GM19099 (cell line): ENCODE measurements around the gene CCNB1IP1.

Experiments
- POLR2A ChIP-seq: IDR thresholded peaks from 3 replicates; pipeline ENCODE4 v1.6.1; 2011; ENCODE audit warnings: low read depth; ENCODE audit not compliant: insufficient read length; ENCODE audit errors: extremely low read depth

CCNB1IP1 gene

DNA sequence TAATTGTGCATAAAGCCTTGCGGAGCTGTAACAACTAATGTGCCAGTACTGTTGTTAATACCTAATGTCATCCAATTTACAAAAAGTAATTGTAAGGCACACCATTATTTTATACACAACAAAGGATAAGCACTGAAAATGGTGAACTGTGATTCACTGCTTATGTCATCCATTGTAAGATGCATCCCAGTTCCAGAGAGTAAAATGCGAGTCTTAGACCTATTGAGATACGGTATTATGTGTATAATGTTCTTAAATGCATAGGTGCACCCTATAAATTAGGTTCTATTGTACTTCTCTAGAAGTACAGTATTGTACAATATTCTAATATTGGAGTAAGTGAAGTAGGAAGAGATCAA lies 10.8 kb upstream of the CCNB1IP1 start:
- TF ChIP-seq POLR2A, result no peak

GRCh38 chr14:20343092-20343861 lies 10.2 kb upstream of the CCNB1IP1 start, which contains the start of gene PARP2:
TSS of gene PARP2 (plus strand) at chr14:20343635. CDS start at chr14:20343642, 7 bp downstream.
- TF ChIP-seq POLR2A, result peak; percentile 98

DNA sequence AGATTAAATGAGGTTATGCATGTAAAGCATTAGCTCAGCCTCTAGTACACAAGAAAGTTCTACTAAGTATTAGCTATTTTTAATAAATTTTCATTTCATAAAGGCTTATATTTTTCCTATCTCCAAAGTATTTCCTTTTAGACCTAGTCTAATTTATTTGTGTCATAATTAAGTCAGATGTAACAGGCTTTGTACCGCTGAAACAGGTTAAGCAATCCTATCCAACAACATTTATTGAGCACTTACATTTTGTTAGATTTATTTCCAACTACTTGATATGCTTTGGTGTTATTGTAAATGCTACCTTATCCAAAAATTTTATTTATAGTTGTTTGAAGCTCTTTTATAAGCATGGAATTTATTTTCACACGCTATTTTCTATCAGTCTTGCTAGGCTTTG lies 8.6 kb upstream of the CCNB1IP1 start:
- no peak for TF ChIP-seq POLR2A

GRCh38 chr14:20334017-20334416 lies 938 bp upstream of the CCNB1IP1 start:
- TF ChIP-seq POLR2A, result no peak

- TF ChIP-seq POLR2A, result no peak
These were observed 389 bp upstream of the CCNB1IP1 start for GRCh38 chr14:20333494-20333841.

- TF ChIP-seq POLR2A, result no peak
These were observed 670 bp downstream of the CCNB1IP1 start for GRCh38 chr14:20332431-20332787.

DNA sequence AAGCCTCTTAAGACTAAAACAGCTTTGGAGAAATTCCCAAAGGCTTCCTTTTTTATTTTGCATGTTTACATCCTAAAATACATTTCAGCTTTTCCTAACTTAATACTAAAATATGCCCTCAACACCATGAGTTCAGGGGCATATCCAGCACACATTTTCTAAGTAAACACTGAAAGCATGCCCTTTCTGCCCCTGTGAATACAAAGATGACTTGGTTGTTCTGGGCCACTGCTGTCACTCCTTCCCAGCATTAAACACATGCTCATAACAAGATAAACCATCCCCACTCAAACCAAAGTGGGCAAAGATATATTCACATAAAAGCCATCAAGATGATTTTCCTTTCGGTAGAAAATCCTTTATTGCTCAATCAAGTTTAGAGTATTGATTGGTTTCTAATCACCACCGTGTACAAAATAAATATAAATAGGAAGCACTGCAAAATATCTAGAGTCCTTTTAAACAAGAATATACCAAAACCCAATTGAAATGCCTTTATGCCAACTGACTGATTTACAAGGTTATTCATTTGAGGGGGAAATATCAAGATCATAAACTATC lies 1.9 kb downstream of the CCNB1IP1 start:
- TF ChIP-seq POLR2A, result no peak

DNA sequence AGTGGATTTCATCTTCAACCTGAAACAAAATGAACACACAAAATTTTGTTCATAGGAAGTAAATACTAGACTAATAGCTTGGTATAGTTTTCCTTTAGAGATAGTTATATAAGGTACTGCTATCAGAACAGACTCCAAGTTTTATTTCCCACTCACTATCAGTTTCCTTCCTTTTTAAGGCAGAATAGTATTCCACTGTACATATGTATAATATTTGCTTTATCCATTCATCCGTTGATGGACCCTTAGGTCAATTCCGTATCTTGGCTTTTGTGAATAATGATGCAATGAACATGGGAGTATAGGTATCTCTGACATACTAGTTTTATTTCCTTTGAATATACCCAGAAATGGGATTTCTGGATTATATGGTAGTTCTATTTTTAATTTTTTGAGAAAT lies 3.7 kb downstream of the CCNB1IP1 start:
- TF ChIP-seq POLR2A, result no peak

DNA sequence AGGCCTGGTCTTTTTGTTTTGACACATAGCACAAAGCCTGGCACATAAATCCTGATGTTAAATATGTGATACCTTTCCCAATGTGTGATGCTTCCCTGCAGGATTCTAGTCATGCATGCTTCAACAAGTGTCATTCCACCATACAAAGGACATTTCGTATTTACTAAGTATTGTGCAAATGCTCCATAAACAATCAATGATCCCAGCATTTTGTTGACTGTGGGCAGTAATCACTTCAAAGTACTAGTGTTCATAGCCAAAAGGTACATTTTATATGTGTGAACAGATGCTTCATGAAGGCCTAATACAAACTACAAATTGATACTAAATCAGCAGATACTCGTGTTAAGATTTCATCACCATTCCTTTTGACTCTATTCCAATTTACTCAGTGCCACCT lies 4.4 kb downstream of the CCNB1IP1 start:
- no peak for TF ChIP-seq POLR2A

- no peak for TF ChIP-seq POLR2A
These were observed 5.8 kb downstream of the CCNB1IP1 start for GRCh38 chr14:20327005-20327869.

DNA sequence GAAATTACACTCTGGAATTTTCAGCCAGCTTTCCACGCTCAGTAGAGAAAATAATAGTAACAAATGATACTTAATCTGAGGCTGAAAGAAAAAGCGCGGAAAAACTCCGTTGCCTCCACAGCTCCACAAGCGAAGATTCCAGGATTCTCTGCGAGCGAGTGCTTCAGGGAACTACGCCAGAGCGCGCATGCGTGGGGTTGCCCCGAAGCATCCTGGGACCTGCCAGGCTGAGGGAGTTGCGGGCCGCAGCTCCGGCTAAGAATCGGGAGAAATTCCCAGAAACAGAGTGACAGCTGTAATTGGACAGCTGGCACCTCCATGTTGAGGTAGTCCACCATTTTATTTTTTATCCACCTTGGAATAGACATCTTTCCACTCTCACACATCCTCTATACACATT lies 15.4 kb downstream of the CCNB1IP1 start:
- TF ChIP-seq POLR2A, result no peak

DNA sequence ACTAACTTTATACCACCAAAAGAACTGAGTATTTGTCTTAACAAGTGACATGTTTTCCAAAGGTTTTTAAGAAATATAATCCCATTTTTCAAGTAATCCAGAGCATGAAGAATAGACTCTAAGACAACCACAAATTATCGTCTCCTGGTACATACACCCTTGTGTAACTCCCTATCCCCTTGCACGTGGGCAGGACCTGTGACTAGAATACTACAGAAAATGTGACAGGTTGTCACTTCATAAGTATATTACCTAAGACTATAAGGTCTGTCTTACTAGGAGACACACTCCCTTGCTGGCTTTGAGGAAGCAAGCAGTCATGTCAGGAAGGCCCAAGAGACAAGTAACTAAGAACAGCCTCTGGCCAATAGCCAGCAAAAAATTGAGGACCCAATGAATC lies 19.1 kb downstream of the CCNB1IP1 start:
- no peak for TF ChIP-seq POLR2A

DNA sequence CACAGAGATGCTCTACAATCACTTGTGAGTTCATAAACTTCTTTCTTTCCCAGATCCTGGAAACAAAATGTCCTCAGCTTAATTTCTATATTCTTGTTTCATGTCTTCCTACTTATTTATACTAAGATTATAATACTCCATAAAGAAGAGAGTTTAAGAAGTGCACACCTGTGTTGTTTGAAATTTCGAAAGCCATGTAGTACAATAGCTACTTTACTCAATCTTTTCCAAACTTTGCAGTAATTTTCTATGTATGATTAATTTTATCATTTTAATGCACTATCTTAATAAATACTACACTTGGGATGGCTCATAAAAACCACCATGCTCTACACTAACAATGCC lies 27.0 kb downstream of the CCNB1IP1 start:
- no peak for TF ChIP-seq POLR2A

DNA sequence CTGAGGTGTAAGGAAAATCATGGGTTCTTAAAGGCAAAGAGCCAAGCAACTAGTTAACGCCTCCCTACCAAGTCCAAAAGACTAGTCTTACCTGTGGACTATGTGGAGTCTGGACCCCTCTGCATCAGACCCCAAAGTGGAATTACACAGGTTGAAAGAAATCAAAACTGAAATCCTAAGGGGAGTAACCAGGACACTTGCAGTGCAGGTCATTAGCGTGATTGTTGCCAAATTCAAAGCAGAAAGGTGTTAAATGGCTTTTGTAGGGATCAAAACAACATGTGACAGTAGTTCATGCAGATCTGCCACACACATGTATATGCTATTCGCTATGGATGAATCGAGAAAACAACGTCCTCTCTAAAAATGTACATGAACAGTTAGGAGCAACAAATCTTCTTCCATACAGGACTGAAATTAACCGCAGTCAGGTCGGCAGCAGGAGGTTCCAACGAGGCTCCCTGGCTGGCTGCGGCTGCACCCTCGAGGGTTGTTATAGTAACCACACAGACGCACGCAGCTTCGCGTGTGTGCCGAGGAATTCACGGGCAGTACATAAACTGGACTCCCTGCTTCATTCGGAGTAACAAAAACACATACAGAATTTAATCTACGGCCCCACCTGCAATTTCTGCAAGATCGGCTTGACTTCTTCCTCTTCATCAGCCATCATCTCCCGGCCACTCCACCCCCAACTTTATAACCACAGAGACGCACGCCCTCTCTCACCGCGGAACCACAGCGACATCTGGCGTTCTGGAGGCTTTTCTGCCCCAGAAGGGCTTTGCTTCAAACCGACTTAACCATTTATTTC lies 27.6 kb downstream of the CCNB1IP1 start, which contains the start of gene TTC5:
Gene TTC5 (minus strand): TSS at position 687 of the 814 bp plus-strand sequence. CDS start 14 bp downstream, at position 673.
- TF ChIP-seq POLR2A, result peak; percentile 65
